Measurements from ENCODE around the gene RNF144A.

DNA sequence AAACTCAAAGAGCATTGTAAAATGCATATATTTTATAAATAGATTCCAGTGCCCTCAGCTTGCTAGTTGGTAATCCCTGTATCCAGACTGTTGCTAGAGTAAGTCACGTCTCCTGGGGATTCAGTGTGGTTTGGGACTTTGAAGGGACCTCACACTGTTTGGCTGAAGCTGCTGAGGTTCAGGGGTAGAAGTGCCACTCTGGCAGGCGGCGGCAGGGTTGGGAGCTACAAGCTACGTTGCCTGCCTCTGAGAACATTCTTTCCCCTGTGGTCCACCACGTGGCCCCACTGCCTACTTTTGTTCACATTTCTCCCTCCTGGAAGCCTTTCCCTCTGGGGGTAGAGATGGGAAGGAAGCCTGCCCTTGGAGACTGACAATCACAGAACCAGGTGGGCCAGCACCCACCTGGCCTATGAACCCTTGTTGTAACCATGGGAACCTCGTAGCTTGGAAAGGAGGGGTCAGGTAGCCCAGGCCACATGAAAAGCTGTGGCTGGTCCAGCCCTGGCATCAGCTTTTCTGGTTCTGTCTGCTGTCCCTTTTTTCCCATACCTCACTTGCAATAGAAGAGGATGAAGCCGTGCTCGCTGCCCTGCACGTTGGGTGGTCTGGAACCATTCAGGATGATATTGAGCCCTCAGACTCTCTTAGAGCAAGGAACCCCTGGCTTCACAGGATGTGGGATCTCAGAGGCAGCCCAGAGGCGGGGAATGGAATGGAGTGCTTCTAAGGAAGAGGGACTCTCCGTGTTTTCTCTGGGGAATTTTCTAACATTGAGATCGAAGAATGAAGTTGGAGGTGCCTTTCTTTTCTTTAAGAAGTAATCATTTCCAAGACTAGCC, 2.9 kb downstream of the RNF144A start:
- no peak for TF ChIP-seq EZH2 (IDR thresholded peaks at IDR 0.05; ENCODE audit: low read length, missing control alignments)
- TF ChIP-seq, protein P1, sequence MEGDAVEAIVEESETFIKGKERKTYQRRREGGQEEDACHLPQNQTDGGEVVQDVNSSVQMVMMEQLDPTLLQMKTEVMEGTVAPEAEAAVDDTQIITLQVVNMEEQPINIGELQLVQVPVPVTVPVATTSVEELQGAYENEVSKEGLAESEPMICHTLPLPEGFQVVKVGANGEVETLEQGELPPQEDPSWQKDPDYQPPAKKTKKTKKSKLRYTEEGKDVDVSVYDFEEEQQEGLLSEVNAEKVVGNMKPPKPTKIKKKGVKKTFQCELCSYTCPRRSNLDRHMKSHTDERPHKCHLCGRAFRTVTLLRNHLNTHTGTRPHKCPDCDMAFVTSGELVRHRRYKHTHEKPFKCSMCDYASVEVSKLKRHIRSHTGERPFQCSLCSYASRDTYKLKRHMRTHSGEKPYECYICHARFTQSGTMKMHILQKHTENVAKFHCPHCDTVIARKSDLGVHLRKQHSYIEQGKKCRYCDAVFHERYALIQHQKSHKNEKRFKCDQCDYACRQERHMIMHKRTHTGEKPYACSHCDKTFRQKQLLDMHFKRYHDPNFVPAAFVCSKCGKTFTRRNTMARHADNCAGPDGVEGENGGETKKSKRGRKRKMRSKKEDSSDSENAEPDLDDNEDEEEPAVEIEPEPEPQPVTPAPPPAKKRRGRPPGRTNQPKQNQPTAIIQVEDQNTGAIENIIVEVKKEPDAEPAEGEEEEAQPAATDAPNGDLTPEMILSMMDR (conservative IDR thresholded peaks at IDR 0.05 in 1 of 2, IDR thresholded peaks at IDR 0.05 in 1 of 2; ENCODE audit: low read depth in 1 of 2, low read length in 2 of 2) = no peak
